H1 (cell line): ENCODE data around the gene GNG7. TPM values are rescaled to one million over a fixed set of nuclear protein-coding genes. Genes with fewer than 3 reads are reported as not detected.

ENCODE experiments used
- CTCF ChIA-PET: fragments of 300-600 bp; sonication (Branson Sonifier 250); formaldehyde crosslinking; loops from one replicate; lab custom pipeline; 2021; ENCODE audit not compliant: partially characterized antibody; lab: Charles Lee
- POLR2A ChIA-PET: fragments of 300-600 bp; sonication (Branson Sonifier 250); formaldehyde crosslinking; loops from one replicate; lab custom pipeline; 2021; ENCODE audit warnings: inconsistent platforms; ENCODE audit not compliant: partially characterized antibody; lab: Charles Lee
- DNase-seq, 2 experiments: peaks; one replicate each; pipeline versions ENCODE4 v3.0.0 to v3.0.0-alpha.2; 2010 to 2022; ENCODE audit warnings: low spot score in 2 of 2, low read depth in 1 of 2, mixed read lengths in 1 of 2
- FAIRE-seq: peaks from 2 replicates; lab custom pipeline; 2011; peaks lifted over from hg19 to GRCh38; lab: Jason Lieb, UNC
- H2AFZ ChIP-seq: 2 replicates; pipeline ENCODE4 v1.8.1; 2012; ENCODE audit warnings: low read length, inconsistent platforms
- H2AK5ac ChIP-seq: 2 replicates; pipeline ENCODE4 v1.6.1; 2013; ENCODE audit warnings: low read depth, low read length
- H2BK120ac ChIP-seq: replicated peaks from 2 replicates; pipeline ENCODE3; 2013; ENCODE audit warnings: low read depth, low read length, inconsistent platforms
- H2BK12ac ChIP-seq: 2 replicates; pipeline ENCODE4 v1.6.1; 2013; ENCODE audit warnings: low read depth, low read length
- H2BK15ac ChIP-seq: 2 replicates; pipeline ENCODE4 v1.6.1; 2013; ENCODE audit warnings: low read length
- H2BK20ac ChIP-seq: 2 replicates; pipeline ENCODE4 v1.6.1; 2013; ENCODE audit warnings: low read length
- H2BK5ac ChIP-seq: 2 replicates; pipeline ENCODE4 v1.6.1; 2013; ENCODE audit warnings: low read depth, low read length
- H3K14ac ChIP-seq: 2 replicates; pipeline ENCODE4 v1.6.1; 2013; ENCODE audit warnings: inconsistent platforms; ENCODE audit not compliant: insufficient read length
- H3K18ac ChIP-seq: 2 replicates; pipeline ENCODE4 v1.6.1; 2013; ENCODE audit warnings: low read length; ENCODE audit errors: extremely low read depth
- H3K23ac ChIP-seq: 2 replicates; pipeline ENCODE4 v1.6.1; 2013; ENCODE audit warnings: inconsistent platforms; ENCODE audit not compliant: insufficient read length
- H3K23me2 ChIP-seq: 2 replicates; pipeline ENCODE4 v1.6.1; 2013; ENCODE audit warnings: low read depth, low read length
- H3K27ac ChIP-seq: 2 replicates; pipeline ENCODE4 v1.6.1; 2011; ENCODE audit warnings: low read depth, low read length, inconsistent platforms
- H3K27me3 ChIP-seq, 4 experiments: replicated peaks in 1 of 4; 1 replicate in 1 of 4; 2 replicates in 3 of 4; pipeline versions ENCODE4 v1.6.1 to v1.8.1; 2011 to 2013; ENCODE audit warnings: low read length in 3 of 4, mild to moderate bottlenecking in 3 of 4, inconsistent platforms in 2 of 4, mixed read lengths in 2 of 4, moderate library complexity in 1 of 4; ENCODE audit not compliant: control insufficient read depth in 3 of 4, insufficient read depth in 3 of 4; ENCODE audit errors: extremely low read depth in 1 of 4
- H3K36me3 ChIP-seq, 4 experiments: 2 replicates each; pipeline versions ENCODE4 v1.6.1 to v1.8.1; 2011 to 2013; ENCODE audit warnings: mild to moderate bottlenecking in 4 of 4, low read length in 3 of 4, moderate library complexity in 2 of 4, control low read depth in 1 of 4, inconsistent platforms in 1 of 4; ENCODE audit not compliant: insufficient read depth in 4 of 4, control insufficient read depth in 2 of 4
- H3K4ac ChIP-seq: replicated peaks from 2 replicates; pipeline ENCODE3; 2013; ENCODE audit warnings: low read length, low read depth, mixed read lengths, inconsistent platforms; ENCODE audit not compliant: insufficient read length
- H3K4me1 ChIP-seq, 4 experiments: replicated peaks in 1 of 4; 1 replicate in 1 of 4; 2 replicates in 3 of 4; pipeline versions ENCODE4 v1.6.1 to v1.8.1; 2011 to 2013; ENCODE audit warnings: low read length in 3 of 4, inconsistent platforms in 2 of 4, mixed read lengths in 1 of 4; ENCODE audit not compliant: insufficient read depth in 4 of 4, control insufficient read depth in 3 of 4
- H3K4me2 ChIP-seq, 2 experiments: 2 replicates each; pipeline versions ENCODE4 v1.6.1 to v1.8.1; 2011 to 2013; ENCODE audit warnings: low read depth in 2 of 2, low read length in 2 of 2, control low read depth in 1 of 2, inconsistent platforms in 1 of 2, mild to moderate bottlenecking in 1 of 2; ENCODE audit not compliant: insufficient read depth in 1 of 2
- H3K4me3 ChIP-seq, 4 experiments: fragments of 200-600, 300-600 bp in 1 of 4; sonication (generic), shearing (Covaris generic), sonication (Bioruptor Twin) in 1 of 4; 2 replicates each; pipeline versions ENCODE4 v1.5.1 to v1.8.1; 2011 to 2016; ENCODE audit warnings: low read length in 4 of 4, low read depth in 3 of 4, control low read depth in 2 of 4, inconsistent platforms in 2 of 4, mild to moderate bottlenecking in 2 of 4, mixed read lengths in 1 of 4, moderate library complexity in 1 of 4; ENCODE audit not compliant: insufficient read depth in 2 of 4; ENCODE audit errors: extremely low read depth in 1 of 4
- H3K56ac ChIP-seq: replicated peaks from 2 replicates; pipeline ENCODE3; 2013; ENCODE audit warnings: low read depth, mild to moderate bottlenecking, mixed read lengths, low read length, inconsistent platforms; ENCODE audit not compliant: insufficient read length
- H3K79me1 ChIP-seq: 2 replicates; pipeline ENCODE4 v1.6.1; 2013; ENCODE audit warnings: low read depth, low read length, control low read depth
- H3K79me2 ChIP-seq, 2 experiments: 2 replicates each; pipeline versions ENCODE4 v1.6.1 to v1.8.1; 2012 to 2013; ENCODE audit warnings: low read length in 2 of 2, mild to moderate bottlenecking in 2 of 2, inconsistent platforms in 1 of 2; ENCODE audit not compliant: insufficient read depth in 2 of 2, control insufficient read depth in 1 of 2
- H3K9ac ChIP-seq, 4 experiments: replicated peaks in 1 of 4; 1 replicate in 1 of 4; 2 replicates in 3 of 4; pipeline versions ENCODE4 v1.6.1 to v1.8.1; 2011 to 2013; ENCODE audit warnings: low read depth in 3 of 4, low read length in 3 of 4, control low read depth in 2 of 4, mild to moderate bottlenecking in 2 of 4, moderate library complexity in 2 of 4, inconsistent platforms in 1 of 4; ENCODE audit errors: extremely low read depth in 1 of 4
- H3K9me3 ChIP-seq, 2 experiments: 2 replicates each; pipeline versions ENCODE4 v1.6.1 to v1.8.1; 2012 to 2013; ENCODE audit warnings: mild to moderate bottlenecking in 2 of 2, moderate library complexity in 2 of 2, control low read depth in 1 of 2, inconsistent platforms in 1 of 2, low read depth in 1 of 2, low read length in 1 of 2, mixed read lengths in 1 of 2; ENCODE audit not compliant: insufficient read depth in 2 of 2
- H4K20me1 ChIP-seq, 2 experiments: replicated peaks in 1 of 2; 2 replicates each; pipeline versions ENCODE3 to v1.8.1; 2011 to 2013; ENCODE audit warnings: inconsistent platforms in 2 of 2, low read length in 2 of 2, mild to moderate bottlenecking in 1 of 2; ENCODE audit not compliant: insufficient read depth in 2 of 2, control insufficient read depth in 1 of 2
- H4K5ac ChIP-seq: 2 replicates; pipeline ENCODE4 v1.6.1; 2013; ENCODE audit warnings: low read length, low read depth, mixed read lengths, inconsistent platforms; ENCODE audit not compliant: insufficient read length
- H4K8ac ChIP-seq: 2 replicates; pipeline ENCODE4 v1.8.0; 2013; ENCODE audit warnings: mild to moderate bottlenecking, moderate library complexity, low read length, inconsistent platforms; ENCODE audit not compliant: insufficient read depth; ENCODE audit errors: extremely low read depth
- H4K91ac ChIP-seq: replicated peaks from 2 replicates; pipeline ENCODE3; 2013; ENCODE audit warnings: low read length, mixed read lengths, inconsistent platforms; ENCODE audit not compliant: insufficient read length
- ATF2 ChIP-seq: IDR thresholded peaks from 2 replicates; pipeline ENCODE4 v1.6.1; 2012; ENCODE audit warnings: low read length, inconsistent platforms
- ATF3 ChIP-seq: IDR thresholded peaks from 2 replicates; pipeline ENCODE4 v1.6.1; 2011; ENCODE audit warnings: low read depth, mild to moderate bottlenecking, low read length; ENCODE audit not compliant: insufficient read depth
- BACH1 ChIP-seq: IDR thresholded peaks from 2 replicates; pipeline ENCODE4 v1.6.1; 2012; ENCODE audit warnings: low read length, improper control_type of control experiment
- CREB1 ChIP-seq: IDR thresholded peaks from 2 replicates; pipeline ENCODE4 v1.6.1; 2012; ENCODE audit warnings: inconsistent platforms
- MAFK ChIP-seq: IDR thresholded peaks from 2 replicates; pipeline ENCODE4 v1.6.1; 2012; ENCODE audit warnings: low read depth, mild to moderate bottlenecking, improper control_type of control experiment, low read length
- SP1 ChIP-seq: IDR thresholded peaks from 2 replicates; pipeline ENCODE4 v1.6.1; 2011; ENCODE audit warnings: low read depth, low read length
- TAF1 ChIP-seq: IDR thresholded peaks from 2 replicates; pipeline ENCODE4 v1.6.1; 2011; ENCODE audit warnings: mild to moderate bottlenecking, low read depth, low read length
- TAF7 ChIP-seq: optimal IDR thresholded peaks from 2 replicates; pipeline ENCODE3; 2011; ENCODE audit warnings: low read depth, mild to moderate bottlenecking, inconsistent platforms, low read length, moderate library complexity, borderline replicate concordance
- TBP ChIP-seq: IDR thresholded peaks from 2 replicates; pipeline ENCODE4 v1.6.1; 2011; ENCODE audit warnings: low read depth, low read length, improper control_type of control experiment
- WGBS, 2 experiments: shearing (Covaris generic) in 1 of 2; methylation state at CpG; one replicate each; pipeline versions ENCODE4 v1.1.6 to v1.1.7; 2013 to 2015; ENCODE audit warnings: low lambda C conversion rate in 2 of 2, mixed read lengths in 2 of 2, inconsistent platforms in 1 of 2, low coverage in 1 of 2, missing lambda C conversion rate in 1 of 2; ENCODE audit not compliant: insufficient replicate concordance in 2 of 2, insufficient coverage in 1 of 2, insufficient read length in 1 of 2; ENCODE audit errors: extremely low coverage in 1 of 2, missing lambda C conversion rate in 1 of 2; 5-methylcytosine and 5-hydroxymethylcytosine counted together
- polyA plus RNA-seq, 7 experiments: library from polyadenylated mRNA; depleted of rRNA in 3 of 7; stranded (reverse) in 5 of 7; unstranded in 2 of 7; fragments of >200 nt in 5 of 7; fragments of 200-250 nt in 2 of 7; gene quantifications; 1 replicate in 5 of 7; 2 replicates in 1 of 7; 4 replicates in 1 of 7; pipeline versions ENCODE4 v1.2.1 to v1.2.3, GENCODE V29; 2011 to 2013; ENCODE audit warnings: missing spikeins in 2 of 7, mixed read lengths in 2 of 7
- total RNA-seq: library from RNA; stranded (reverse); fragmentation: NEBNext Ultra II Directional; extraction: Animal tissue kit (Norgen Biotek cat#: 25700); gene quantifications from 2 replicates; pipeline ENCODE4 v1.2.1, GENCODE V29; 2021

GNG7 gene
- total and polyA plus RNA-seq, 2 of the 8 experiments (the other 6 are each of a cell fraction or from before 2014, with no cell fraction given): 2.8 to 7.8 TPM

- peak within 1 kb of the TSS; percentile 78; the same call in 1 of the 2 replicates for H3K18ac ChIP-seq
- 1% methylated on average over 53 of the region's 70 CpGs; no CpG with 5 or more reads in 1 of the 2 experiments for WGBS, 2 experiments
- H3K4me2 ChIP-seq: peak within 1 kb of the TSS; percentile 87 to 94
- no peak within 1 kb of the TSS for H3K27ac ChIP-seq
- no peak within 1 kb of the TSS for H3K56ac ChIP-seq
- H2BK20ac ChIP-seq: no peak within 1 kb of the TSS
- peaks cover 10 to 40% (median 34%) of the 10 kb centered on the region in 4 experiments for H3K27me3 ChIP-seq
- H4K5ac ChIP-seq: no peak within 1 kb of the TSS
- H3K4me1 ChIP-seq: peaks cover 0 to 14% (median 13%) of the 10 kb centered on the region in 4 experiments; a peak in 6 of 7 replicates
- no peak within 1 kb of the TSS for H2BK15ac ChIP-seq
- H3K14ac ChIP-seq: no peak within 1 kb of the TSS
- H2AFZ ChIP-seq: no peak within 1 kb of the TSS
- H2BK12ac ChIP-seq: 0 out of 2 replicates have a peak within 1 kb of the TSS, but pooled peaks have one; percentile 81
- DNase-seq (peak; percentile 90 to 97), FAIRE-seq (peak; percentile 24)
- H3K9me3 ChIP-seq: no peaks in the 10 kb centered on the region
- peaks cover 12% of the 10 kb centered on the region in 2 experiments for H4K20me1 ChIP-seq
- peaks cover 0 to 7% of the 10 kb centered on the region in 2 experiments; a peak in 1 of 4 replicates for H3K79me2 ChIP-seq
- no peak within 1 kb of the TSS for H4K91ac ChIP-seq
- no peak within 1 kb of the TSS for H3K4ac ChIP-seq
- H3K4me3 ChIP-seq: peak within 1 kb of the TSS; percentile 56 to 81 (median 76)
- H3K36me3 ChIP-seq: peaks cover 0 to 5% (median 0%) of the 10 kb centered on the region in 4 experiments; a peak in 1 of 8 replicates
- POLR2A ChIA-PET: interaction anchor here (0.6 to 9.2 kb wide), 73 partner anchors 8 to 895 kb away, joined by 3 to 216 read pairs (median 6); partner anchors contain the start of genes LMNB2, SGTA, SLC39A3 and TIMM13
- H3K23me2 ChIP-seq: peaks cover 22% of the 10 kb centered on the region; the same call in 1 of the 2 replicates
- no peak within 1 kb of the TSS for H2AK5ac ChIP-seq
- CTCF ChIA-PET: interaction anchor here (0.6 to 8.0 kb wide), 17 partner anchors 10 to 1735 kb away, joined by 3 to 96 read pairs (median 4); no protein-coding TSS in a partner anchor
- peaks cover 4% of the 10 kb centered on the region; the same call in 1 of the 2 replicates for H3K79me1 ChIP-seq
- peak within 1 kb of the TSS; percentile 77; the same call in 1 of the 2 replicates for H4K8ac ChIP-seq
- no peak within 1 kb of the TSS for H3K23ac ChIP-seq
- peak within 1 kb of the TSS in 2 of 4 experiments; percentile 42 to 84; a peak in 4 of 7 replicates for H3K9ac ChIP-seq
- peak within 1 kb of the TSS; percentile 18 for H2BK120ac ChIP-seq
- peak within 1 kb of the TSS; percentile 60; the same call in 1 of the 2 replicates for H2BK5ac ChIP-seq
- peak; percentile 91 for TF ChIP-seq TAF7
- peak; percentile 98 for TF ChIP-seq TBP
- TF ChIP-seq ATF2: peak; percentile 58; the same call in 1 of the 2 replicates
- TF ChIP-seq MAFK: no peak
- TF ChIP-seq CREB1: peak; percentile 23; the same call in 1 of the 2 replicates
- peak; percentile 86 for TF ChIP-seq SP1
- TF ChIP-seq BACH1: peak; percentile 62
- peak; percentile 99 for TF ChIP-seq TAF1
- TF ChIP-seq ATF3: no peak
Measured at GRCh38 chr19:2475702-2476450, 226.6 kb downstream of the GNG7 start, which contains the start of gene GADD45B. Gene GADD45B, plus strand, starts transcription at chr19:2476127. Its CDS starts 232 bp downstream, at chr19:2476359.
